Measurements from ENCODE around the gene CYRIA.

CYRIA gene

GRCh38 chr2:16700551-16701259, 35.1 kb upstream of the CYRIA start:
- Histone ChIP-seq H3K27ac (no peak overlapping the region), H3K4me3 (ENCODE audit: low read depth in 1 of 2, low read length in 1 of 2) (no peak overlapping the region), H3K36me3 (no peaks in the 10 kb centered on the region), H3K9me3 (no peaks in the 10 kb centered on the region), H3K4me1 (ENCODE audit: control insufficient read depth in 1 of 2, insufficient read depth in 1 of 2, low read depth in 1 of 2, low read length in 1 of 2) (no peaks in the 10 kb centered on the region), H3K27me3 (peaks cover 27% of the 10 kb centered on the region)
- TF ChIP-seq CTCF (IDR thresholded peaks at IDR 0.05), result no peak

GRCh38 chr2:16693854-16694253, 28.2 kb upstream of the CYRIA start:
- Histone ChIP-seq H3K36me3 (no peaks in the 10 kb centered on the region), H3K27me3 (peaks cover 11% of the 10 kb centered on the region), H3K9me3 (no peaks in the 10 kb centered on the region), H3K4me3 (ENCODE audit: low read depth in 1 of 2, low read length in 1 of 2) (no peak overlapping the region), H3K27ac (no peak overlapping the region), H3K4me1 (ENCODE audit: control insufficient read depth in 1 of 2, insufficient read depth in 1 of 2, low read depth in 1 of 2, low read length in 1 of 2) (no peaks in the 10 kb centered on the region)
- no peak for TF ChIP-seq CTCF (IDR thresholded peaks at IDR 0.05)

- Histone ChIP-seq H3K27me3 (peaks cover 11% of the 10 kb centered on the region), H3K36me3 (no peaks in the 10 kb centered on the region)
- no peak for TF ChIP-seq CTCF (IDR thresholded peaks at IDR 0.05)
Measured at GRCh38 chr2:16691261-16691660, 25.6 kb upstream of the CYRIA start.

GRCh38 chr2:16687955-16688354, 22.3 kb upstream of the CYRIA start:
- no peaks in the 10 kb centered on the region for H3K27me3 ChIP-seq

More at GRCh38 chr2:16691261-16691660, 25.6 kb upstream of the CYRIA start:
- H3K4me1 ChIP-seq (ENCODE audit: control insufficient read depth in 1 of 2, insufficient read depth in 1 of 2, low read depth in 1 of 2, low read length in 1 of 2), result no peaks in the 10 kb centered on the region
- H3K4me3 ChIP-seq (ENCODE audit: low read depth in 1 of 2, low read length in 1 of 2), result no peak overlapping the region
- no peaks in the 10 kb centered on the region for H3K9me3 ChIP-seq
- H3K27ac ChIP-seq, result no peak overlapping the region

GRCh38 chr2:16687222-16687621, 21.6 kb upstream of the CYRIA start:
- Histone ChIP-seq H3K27me3 (no peaks in the 10 kb centered on the region), H3K9me3 (no peaks in the 10 kb centered on the region), H3K36me3 (no peaks in the 10 kb centered on the region), H3K4me3 (ENCODE audit: low read depth in 1 of 2, low read length in 1 of 2) (no peak overlapping the region), H3K27ac (no peak overlapping the region), H3K4me1 (ENCODE audit: control insufficient read depth in 1 of 2, insufficient read depth in 1 of 2, low read depth in 1 of 2, low read length in 1 of 2) (no peaks in the 10 kb centered on the region)
- TF ChIP-seq CTCF (IDR thresholded peaks at IDR 0.05), result no peak

More at GRCh38 chr2:16687955-16688354, 22.3 kb upstream of the CYRIA start:
- Histone ChIP-seq H3K36me3 (no peaks in the 10 kb centered on the region), H3K27ac (no peak overlapping the region), H3K9me3 (no peaks in the 10 kb centered on the region), H3K4me3 (ENCODE audit: low read depth in 1 of 2, low read length in 1 of 2) (no peak overlapping the region), H3K4me1 (ENCODE audit: control insufficient read depth in 1 of 2, insufficient read depth in 1 of 2, low read depth in 1 of 2, low read length in 1 of 2) (no peaks in the 10 kb centered on the region)
- no peak for TF ChIP-seq CTCF (IDR thresholded peaks at IDR 0.05)

Data from neutrophil (primary cell).